Measurements from ENCODE around the gene VHLL. TPM values are rescaled to one million over a fixed set of nuclear protein-coding genes. Genes with fewer than 3 reads are reported as not detected.

VHLL gene
- total RNA-seq, 3 donors from 2014 or later (not counting 1 experiment from before 2014, with no cell fraction given), result 0.42 TPM; not detected in 2

DNA sequence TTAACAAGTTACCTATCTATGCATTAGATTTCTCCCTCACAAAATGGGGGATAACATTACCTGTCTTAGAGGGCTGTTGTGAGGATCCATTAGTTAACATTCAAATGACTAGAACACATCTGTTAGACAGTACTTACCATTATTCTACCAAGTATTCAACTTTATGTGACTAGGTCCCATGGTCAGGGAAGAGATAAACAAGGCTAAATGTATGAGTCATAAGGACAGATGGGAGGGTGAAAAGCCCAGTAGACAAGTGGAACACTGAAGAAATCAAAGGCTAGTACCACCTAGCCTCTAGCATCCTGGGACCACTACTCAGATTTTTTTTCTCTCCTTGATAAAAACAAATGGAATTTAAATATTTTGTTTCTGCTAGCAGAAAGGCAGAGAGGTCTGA lies 9.0 kb upstream of the VHLL start:
- H3K4me1 Mint-ChIP-seq, result no peaks in the 10 kb centered on the region
- no peaks in the 10 kb centered on the region for H3K4me1 ChIP-seq (ENCODE audit: control insufficient read depth, insufficient read depth, low read length)
- TF ChIP-seq, protein P1, sequence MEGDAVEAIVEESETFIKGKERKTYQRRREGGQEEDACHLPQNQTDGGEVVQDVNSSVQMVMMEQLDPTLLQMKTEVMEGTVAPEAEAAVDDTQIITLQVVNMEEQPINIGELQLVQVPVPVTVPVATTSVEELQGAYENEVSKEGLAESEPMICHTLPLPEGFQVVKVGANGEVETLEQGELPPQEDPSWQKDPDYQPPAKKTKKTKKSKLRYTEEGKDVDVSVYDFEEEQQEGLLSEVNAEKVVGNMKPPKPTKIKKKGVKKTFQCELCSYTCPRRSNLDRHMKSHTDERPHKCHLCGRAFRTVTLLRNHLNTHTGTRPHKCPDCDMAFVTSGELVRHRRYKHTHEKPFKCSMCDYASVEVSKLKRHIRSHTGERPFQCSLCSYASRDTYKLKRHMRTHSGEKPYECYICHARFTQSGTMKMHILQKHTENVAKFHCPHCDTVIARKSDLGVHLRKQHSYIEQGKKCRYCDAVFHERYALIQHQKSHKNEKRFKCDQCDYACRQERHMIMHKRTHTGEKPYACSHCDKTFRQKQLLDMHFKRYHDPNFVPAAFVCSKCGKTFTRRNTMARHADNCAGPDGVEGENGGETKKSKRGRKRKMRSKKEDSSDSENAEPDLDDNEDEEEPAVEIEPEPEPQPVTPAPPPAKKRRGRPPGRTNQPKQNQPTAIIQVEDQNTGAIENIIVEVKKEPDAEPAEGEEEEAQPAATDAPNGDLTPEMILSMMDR (IDR thresholded peaks at IDR 0.05), result no peak
- peaks cover 49% of the 10 kb centered on the region for H3K36me3 ChIP-seq (ENCODE audit: control insufficient read depth, insufficient read depth, low read length)
- peaks cover 14% of the 10 kb centered on the region for H3K36me3 Mint-ChIP-seq
- no peaks in the 10 kb centered on the region for H3K27me3 ChIP-seq (ENCODE audit: control insufficient read depth, insufficient read depth, low read length)
- no peaks in the 10 kb centered on the region for H3K27me3 Mint-ChIP-seq (ENCODE audit: low read depth in 2 of 2)
- H3K27ac ChIP-seq (ENCODE audit: low read length), result no peak overlapping the region
- H3K9me3 ChIP-seq (ENCODE audit: control insufficient read depth, insufficient read depth, low read length), result no peaks in the 10 kb centered on the region
- no peak for DNase-seq
- H3K4me3 ChIP-seq (ENCODE audit: low read length), result no peak overlapping the region
- H3K4me3 Mint-ChIP-seq, result no peak overlapping the region
- ATAC-seq, result no peak
- intact Hi-C loops (cut with micrococcal nuclease), result no loop called here
- H3K9me3 Mint-ChIP-seq, result no peaks in the 10 kb centered on the region
- peak overlapping the region in 1 of 2 donors; percentile 15 for H3K27ac Mint-ChIP-seq

DNA sequence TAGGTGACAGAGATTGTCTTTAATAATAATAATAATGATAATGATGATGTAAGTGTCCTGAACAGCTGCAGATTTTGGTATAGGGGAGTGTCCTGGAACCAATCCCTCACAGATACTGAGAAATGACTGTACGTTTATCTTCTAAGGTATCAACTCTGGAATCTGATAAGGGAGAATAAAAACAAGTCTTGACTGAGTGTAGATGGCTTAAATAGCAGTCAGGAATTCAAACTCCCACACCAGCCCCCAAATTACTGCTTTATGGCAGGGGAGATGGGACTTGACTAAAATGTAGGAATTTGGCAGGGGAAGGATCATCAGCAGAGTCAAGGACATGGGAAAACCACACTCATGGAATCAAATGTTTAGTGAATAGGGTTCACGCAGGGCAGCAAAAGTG lies 6.1 kb upstream of the VHLL start:
- no peaks in the 10 kb centered on the region for H3K27me3 ChIP-seq (ENCODE audit: control insufficient read depth, insufficient read depth, low read length)
- H3K4me3 Mint-ChIP-seq, result no peak overlapping the region
- 98% methylated on average over 2 of the region's 2 CpGs for WGBS (ENCODE audit: insufficient coverage)
- H3K4me1 Mint-ChIP-seq, result no peaks in the 10 kb centered on the region
- TF ChIP-seq, protein P1 (IDR thresholded peaks at IDR 0.05), result no peak
- no peak overlapping the region for H3K27ac Mint-ChIP-seq
- intact Hi-C loops (cut with micrococcal nuclease), result no loop called here
- DNase-seq, result no peak
- H3K9me3 Mint-ChIP-seq, result no peaks in the 10 kb centered on the region
- H3K27me3 Mint-ChIP-seq (ENCODE audit: low read depth in 2 of 2), result no peaks in the 10 kb centered on the region
- H3K9me3 ChIP-seq (ENCODE audit: control insufficient read depth, insufficient read depth, low read length), result no peaks in the 10 kb centered on the region
- no peak overlapping the region for H3K27ac ChIP-seq (ENCODE audit: low read length)
- peaks cover 24% of the 10 kb centered on the region for H3K36me3 ChIP-seq (ENCODE audit: control insufficient read depth, insufficient read depth, low read length)
- H3K4me1 ChIP-seq (ENCODE audit: control insufficient read depth, insufficient read depth, low read length), result no peaks in the 10 kb centered on the region
- no peak overlapping the region for H3K4me3 ChIP-seq (ENCODE audit: low read length)
- ATAC-seq, result no peak
- H3K36me3 Mint-ChIP-seq, result peaks cover 14% of the 10 kb centered on the region

DNA sequence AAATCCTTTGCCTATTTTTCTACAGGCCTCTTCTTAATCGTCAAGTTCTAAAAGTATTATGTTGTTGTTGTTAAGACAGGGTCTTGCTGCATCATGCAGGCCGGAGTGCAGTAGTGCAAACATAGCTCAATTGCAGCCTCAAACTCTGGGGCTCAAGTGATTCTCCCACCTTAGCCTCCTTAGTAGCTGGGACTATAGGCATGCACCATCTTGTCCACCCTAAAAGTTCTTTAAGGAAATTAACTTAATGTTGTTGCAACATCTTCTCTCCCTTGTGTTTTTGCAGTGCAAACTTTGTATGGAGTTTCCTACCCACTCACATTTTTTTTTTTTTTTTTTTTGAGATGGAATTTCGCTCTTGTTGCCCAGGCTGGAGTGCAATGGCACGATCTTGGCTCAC lies 4.1 kb upstream of the VHLL start:
- ATAC-seq, result no peak
- no peak overlapping the region for H3K27ac Mint-ChIP-seq
- H3K27me3 Mint-ChIP-seq (ENCODE audit: low read depth in 2 of 2), result no peaks in the 10 kb centered on the region

More for the DNA sequence above, 4.1 kb upstream of the VHLL start:
- 97% methylated on average over 3 of the region's 4 CpGs for WGBS (ENCODE audit: insufficient coverage)
- intact Hi-C loops (cut with micrococcal nuclease), result no loop called here
- no peak overlapping the region for H3K27ac ChIP-seq (ENCODE audit: low read length)
- no peaks in the 10 kb centered on the region for H3K4me1 ChIP-seq (ENCODE audit: control insufficient read depth, insufficient read depth, low read length)
- Mint-ChIP-seq H3K9me3 (no peaks in the 10 kb centered on the region), H3K4me3 (no peak overlapping the region), H3K4me1 (no peaks in the 10 kb centered on the region), H3K36me3 (peaks cover 5% of the 10 kb centered on the region)
- no peaks in the 10 kb centered on the region for H3K9me3 ChIP-seq (ENCODE audit: control insufficient read depth, insufficient read depth, low read length)
- H3K27me3 ChIP-seq (ENCODE audit: control insufficient read depth, insufficient read depth, low read length), result no peaks in the 10 kb centered on the region
- no peak for DNase-seq
- peaks cover 7% of the 10 kb centered on the region for H3K36me3 ChIP-seq (ENCODE audit: control insufficient read depth, insufficient read depth, low read length)
- H3K4me3 ChIP-seq (ENCODE audit: low read length), result no peak overlapping the region
- TF ChIP-seq, protein P1 (IDR thresholded peaks at IDR 0.05), result no peak
